Tibial nerve (tissue), 3 donors: ENCODE data around the gene CCNY.

Experiments used
- CTCF ChIP-seq, 5 experiments: fragments of 200-600 bp in 3 of 5; fragments of 450-650 bp in 2 of 5; sonication (generic) in 3 of 5; IDR thresholded peaks; one replicate each; pipeline ENCODE4 v1.5.1; 2016 to 2019; ENCODE audit warnings: antibody characterized with exemption in 5 of 5, mild to moderate bottlenecking in 3 of 5, moderate library complexity in 2 of 5
- POLR2A ChIP-seq, 2 donors: fragments of 450-650 bp; IDR thresholded peaks; one replicate each; pipeline ENCODE4 v1.6.1; 2017; ENCODE audit warnings: antibody characterized with exemption in 2 of 2, mild to moderate bottlenecking in 2 of 2, moderate library complexity in 2 of 2

GRCh38 chr10:35412900-35413491 lies 76.7 kb downstream of the CCNY start:
- no peak for TF ChIP-seq POLR2A (IDR thresholded peaks at IDR 0.05)
- no peak for TF ChIP-seq CTCF (IDR thresholded peaks at IDR 0.05)
